RWPE1 (cell line): Measurements from ENCODE around the gene OTULIN.

ENCODE experiments used
- CTCF ChIA-PET: fragments of 350-600 bp; sonication (Branson Sonifier 250); formaldehyde crosslinking; extraction: SDS; loops from one replicate; lab custom pipeline; 2021; lab: Yijun Ruan, JAX
- POLR2A ChIA-PET: fragments of 400-600 bp; formaldehyde crosslinking; extraction: SDS; loops from one replicate; lab custom pipeline; 2020; ENCODE audit warnings: antibody characterized with exemption; ENCODE audit not compliant: low non-redundant PET; lab: Yijun Ruan, JAX
- DNase-seq: peaks from one replicate; pipeline ENCODE4 v3.0.0; 2012; ENCODE audit warnings: low spot score
- H3K27ac ChIP-seq: fragments of 450-650 bp; 2 replicates; pipeline ENCODE4 v1.5.1; 2017
- TF ChIP-seq, protein P1 (sequence below): fragments of 450-650 bp; conservative IDR thresholded peaks from 2 replicates; pipeline ENCODE4 v1.5.1; 2017; ENCODE audit warnings: low read depth, mild to moderate bottlenecking

OTULIN gene

GRCh38 chr5:14685757-14686156 is 21.2 kb downstream of the OTULIN start:
- CTCF ChIA-PET, result interaction anchor here (0.5 to 2.0 kb wide), 14 partner anchors 17 to 1107 kb away, joined by 3 to 11 read pairs (median 4); no protein-coding TSS in a partner anchor
- TF ChIP-seq, protein P1, sequence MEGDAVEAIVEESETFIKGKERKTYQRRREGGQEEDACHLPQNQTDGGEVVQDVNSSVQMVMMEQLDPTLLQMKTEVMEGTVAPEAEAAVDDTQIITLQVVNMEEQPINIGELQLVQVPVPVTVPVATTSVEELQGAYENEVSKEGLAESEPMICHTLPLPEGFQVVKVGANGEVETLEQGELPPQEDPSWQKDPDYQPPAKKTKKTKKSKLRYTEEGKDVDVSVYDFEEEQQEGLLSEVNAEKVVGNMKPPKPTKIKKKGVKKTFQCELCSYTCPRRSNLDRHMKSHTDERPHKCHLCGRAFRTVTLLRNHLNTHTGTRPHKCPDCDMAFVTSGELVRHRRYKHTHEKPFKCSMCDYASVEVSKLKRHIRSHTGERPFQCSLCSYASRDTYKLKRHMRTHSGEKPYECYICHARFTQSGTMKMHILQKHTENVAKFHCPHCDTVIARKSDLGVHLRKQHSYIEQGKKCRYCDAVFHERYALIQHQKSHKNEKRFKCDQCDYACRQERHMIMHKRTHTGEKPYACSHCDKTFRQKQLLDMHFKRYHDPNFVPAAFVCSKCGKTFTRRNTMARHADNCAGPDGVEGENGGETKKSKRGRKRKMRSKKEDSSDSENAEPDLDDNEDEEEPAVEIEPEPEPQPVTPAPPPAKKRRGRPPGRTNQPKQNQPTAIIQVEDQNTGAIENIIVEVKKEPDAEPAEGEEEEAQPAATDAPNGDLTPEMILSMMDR, result peak; percentile 85
- peak; percentile 67 for DNase-seq
- peak overlapping the region; percentile 31; the same call in 1 of the 2 replicates for H3K27ac ChIP-seq
- POLR2A ChIA-PET, result no interaction called here

DNA sequence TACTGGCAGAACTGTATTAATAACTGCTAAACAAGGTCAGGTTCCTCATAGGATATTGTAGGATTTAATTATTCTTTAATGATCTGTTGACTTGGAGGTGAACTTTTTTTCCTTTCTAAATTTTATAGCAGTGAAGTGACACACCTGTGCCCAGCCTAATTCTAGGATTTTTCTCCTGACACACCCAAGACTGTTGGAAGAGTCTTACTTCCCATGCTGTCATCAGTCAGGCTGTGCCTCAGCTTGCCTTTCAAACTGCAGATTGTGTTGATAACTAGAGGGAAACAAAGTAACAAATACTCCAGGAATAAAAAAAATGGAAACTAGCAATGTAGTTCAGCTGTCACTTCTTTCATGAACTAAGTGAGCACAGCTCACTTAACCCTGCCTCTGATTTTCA is 22.0 kb downstream of the OTULIN start:
- DNase-seq, result peak; percentile 43
- TF ChIP-seq, protein P1, result no peak
- H3K27ac ChIP-seq, result peak overlapping the region; percentile 81; the same call in 1 of the 2 replicates
- ChIA-PET CTCF (interaction anchor here (0.6 to 1.9 kb wide), 5 partner anchors 17 to 351 kb away, joined by 3 to 5 read pairs (median 4); no protein-coding TSS in a partner anchor), POLR2A (no interaction called here)

- DNase-seq, result no peak
- CTCF ChIA-PET, result interaction anchor here (0.6 to 1.9 kb wide), 3 partner anchors 16 to 317 kb away, joined by 4 to 5 read pairs (median 4); no protein-coding TSS in a partner anchor
Measured at GRCh38 chr5:14687023-14687665, 22.6 kb downstream of the OTULIN start.

GRCh38 chr5:14693070-14693469 is 28.6 kb downstream of the OTULIN start:
- ChIA-PET CTCF (no interaction called here), POLR2A (no interaction called here)
- TF ChIP-seq, protein P1, result no peak
- no peak overlapping the region for H3K27ac ChIP-seq
- DNase-seq, result no peak

More at GRCh38 chr5:14687023-14687665, 22.6 kb downstream of the OTULIN start:
- TF ChIP-seq, protein P1, result no peak
- H3K27ac ChIP-seq, result peak overlapping the region; percentile 81
- POLR2A ChIA-PET, result no interaction called here

- H3K27ac ChIP-seq, result no peak overlapping the region
- TF ChIP-seq, protein P1, result no peak
- POLR2A ChIA-PET, result no interaction called here
- CTCF ChIA-PET, result interaction anchor here (1.0 kb wide), 1 partner anchor 308 kb away, joined by 3 read pairs; no protein-coding TSS in a partner anchor
- no peak for DNase-seq
Measured at GRCh38 chr5:14695152-14695551, 30.6 kb downstream of the OTULIN start.

DNA sequence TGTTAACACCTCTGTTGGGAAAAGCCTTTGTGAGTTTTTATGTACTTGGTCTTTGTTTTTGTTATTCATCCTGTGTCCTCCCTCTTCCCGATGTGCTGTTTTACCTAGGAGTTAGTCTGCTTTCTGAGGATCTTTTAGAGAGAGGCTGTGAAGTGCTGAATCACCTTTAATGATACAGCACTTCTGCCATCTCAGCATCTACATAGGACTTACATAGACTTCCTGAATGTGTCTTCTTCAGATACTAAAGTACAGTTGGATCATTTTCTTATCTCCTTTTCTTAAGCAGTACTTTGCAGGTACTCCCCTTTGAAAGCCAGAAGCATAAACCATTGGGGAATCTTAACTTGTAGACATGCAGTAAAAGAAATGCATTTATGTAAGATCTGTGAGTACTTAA is 31.5 kb downstream of the OTULIN start:
- no peak for DNase-seq
- ChIA-PET CTCF (no interaction called here), POLR2A (no interaction called here)
- TF ChIP-seq, protein P1, result no peak
- H3K27ac ChIP-seq, result no peak overlapping the region
